Activated CD4-positive, alpha-beta T cell treated with anti-CD3 and anti-CD28 coated beads, Interleukin-2, amount 50 U/mL, for 16 hours (primary cell): ENCODE data around the gene TOGARAM2.

Source experiments
- DNase-seq: peaks from one replicate; pipeline ENCODE4 v3.0.0-alpha.2; 2020

Gene TOGARAM2

GRCh38 chr2:29057006-29057405, 75.9 kb downstream of the TOGARAM2 start:
- no peak for DNase-seq

GRCh38 chr2:29059624-29060023, 78.5 kb downstream of the TOGARAM2 start:
- peak; percentile 15 for DNase-seq

- no peak for DNase-seq
Observed at GRCh38 chr2:29060441-29060840, 79.3 kb downstream of the TOGARAM2 start.

GRCh38 chr2:29061176-29061575, 80.1 kb downstream of the TOGARAM2 start:
- no peak for DNase-seq

GRCh38 chr2:29061616-29062015, 80.5 kb downstream of the TOGARAM2 start:
- no peak for DNase-seq

- no peak for DNase-seq
Observed at GRCh38 chr2:29062371-29062770, 81.3 kb downstream of the TOGARAM2 start.

- no peak for DNase-seq
Observed at GRCh38 chr2:29063056-29063455, 82.0 kb downstream of the TOGARAM2 start.

- no peak for DNase-seq
Observed at GRCh38 chr2:29063646-29064345, 82.7 kb downstream of the TOGARAM2 start.

- no peak for DNase-seq
Observed at GRCh38 chr2:29064346-29064715, 83.2 kb downstream of the TOGARAM2 start.

GRCh38 chr2:29064746-29065067, 83.6 kb downstream of the TOGARAM2 start:
- DNase-seq, result no peak

- DNase-seq, result no peak
Observed at GRCh38 chr2:29065068-29065811, 84.1 kb downstream of the TOGARAM2 start.

GRCh38 chr2:29066271-29066860, 85.3 kb downstream of the TOGARAM2 start:
- DNase-seq, result no peak

GRCh38 chr2:29066997-29067605, 86.0 kb downstream of the TOGARAM2 start:
- no peak for DNase-seq

GRCh38 chr2:29068513-29068912, 87.4 kb downstream of the TOGARAM2 start:
- DNase-seq, result no peak

- no peak for DNase-seq
Observed at GRCh38 chr2:29070526-29070925, 89.4 kb downstream of the TOGARAM2 start.

GRCh38 chr2:29071032-29071975, 90.2 kb downstream of the TOGARAM2 start:
- no peak for DNase-seq

- DNase-seq, result no peak
Observed at GRCh38 chr2:29072251-29072650, 91.2 kb downstream of the TOGARAM2 start.

- no peak for DNase-seq
Observed at GRCh38 chr2:29072971-29073725, 92.0 kb downstream of the TOGARAM2 start.

GRCh38 chr2:29073933-29074332, 92.8 kb downstream of the TOGARAM2 start:
- DNase-seq, result no peak

- DNase-seq, result no peak
Observed at GRCh38 chr2:29074411-29074810, 93.3 kb downstream of the TOGARAM2 start, which contains the start of gene PCARE. PCARE (minus strand) TSS chr2:29074523; CDS start chr2:29074261, 262 bp downstream.

- no peak for DNase-seq
Observed at GRCh38 chr2:29075894-29076705, 95.0 kb downstream of the TOGARAM2 start.
